Fibroblast of villous mesenchyme (primary cell): Measurements from ENCODE around the gene AK5. TPM values are rescaled to one million over a fixed set of nuclear protein-coding genes. Genes with fewer than 3 reads are reported as not detected.

ENCODE experiments used
- DNase-seq: peaks from one replicate; pipeline ENCODE4 v3.0.0-alpha.2; 2010; ENCODE audit warnings: low read depth
- H3K4me3 ChIP-seq: 2 replicates; pipeline ENCODE4 v1.5.1; 2011; ENCODE audit warnings: low read depth, mild to moderate bottlenecking, low read length
- total RNA-seq: library from RNA; depleted of rRNA; stranded (reverse); fragments of >200 nt; gene quantifications from 2 replicates; pipeline ENCODE4 v1.2.3, GENCODE V29; 2012
- TF ChIP-seq, protein P1 (sequence below): IDR thresholded peaks from 2 replicates; pipeline ENCODE4 v1.5.1; 2012; ENCODE audit warnings: low read depth, mild to moderate bottlenecking, low read length; ENCODE audit not compliant: insufficient read depth

Gene AK5
- total RNA-seq, 1 donor, result 123 TPM

DNA sequence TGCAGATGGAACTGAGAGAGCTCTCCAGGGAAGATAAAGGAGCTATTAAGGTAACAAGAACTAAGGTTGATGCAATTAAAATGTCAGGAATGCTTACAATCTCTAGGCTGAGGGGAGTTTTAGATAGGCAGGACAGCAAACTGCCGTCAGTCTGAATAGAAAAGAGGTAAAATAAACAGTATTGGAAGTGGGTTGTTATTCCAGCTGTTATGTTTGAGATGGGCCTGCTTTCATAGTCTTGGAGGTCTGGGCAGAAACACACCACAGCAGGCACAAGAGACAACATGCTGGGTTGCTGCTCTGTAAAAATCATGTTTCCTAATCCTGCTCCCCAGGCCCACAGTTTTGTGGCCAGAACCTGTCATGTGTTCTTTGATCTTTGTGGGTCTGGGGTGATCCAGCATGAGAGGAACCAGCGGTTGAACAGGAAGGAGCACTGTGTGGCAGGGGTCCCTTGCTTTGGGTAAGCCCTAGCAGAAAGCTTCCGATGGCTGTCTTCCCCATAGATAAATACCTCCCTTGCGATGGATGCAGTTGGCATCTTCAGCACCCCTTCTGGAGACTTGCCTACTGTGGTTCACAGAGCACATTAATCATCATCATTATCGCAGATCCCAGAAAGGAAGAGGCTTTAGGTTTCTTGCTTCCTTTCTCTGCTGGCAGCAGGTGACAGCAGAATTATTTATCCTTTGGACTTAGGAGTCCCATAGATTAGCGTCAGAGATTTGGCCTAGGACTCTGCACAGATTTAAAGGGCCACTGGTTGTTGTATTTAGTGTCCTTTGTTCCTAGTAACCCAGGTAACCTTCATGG lies 97.1 kb downstream of the AK5 start:
- no peak for DNase-seq
- H3K4me3 ChIP-seq, result no peak overlapping the region
- TF ChIP-seq, protein P1, sequence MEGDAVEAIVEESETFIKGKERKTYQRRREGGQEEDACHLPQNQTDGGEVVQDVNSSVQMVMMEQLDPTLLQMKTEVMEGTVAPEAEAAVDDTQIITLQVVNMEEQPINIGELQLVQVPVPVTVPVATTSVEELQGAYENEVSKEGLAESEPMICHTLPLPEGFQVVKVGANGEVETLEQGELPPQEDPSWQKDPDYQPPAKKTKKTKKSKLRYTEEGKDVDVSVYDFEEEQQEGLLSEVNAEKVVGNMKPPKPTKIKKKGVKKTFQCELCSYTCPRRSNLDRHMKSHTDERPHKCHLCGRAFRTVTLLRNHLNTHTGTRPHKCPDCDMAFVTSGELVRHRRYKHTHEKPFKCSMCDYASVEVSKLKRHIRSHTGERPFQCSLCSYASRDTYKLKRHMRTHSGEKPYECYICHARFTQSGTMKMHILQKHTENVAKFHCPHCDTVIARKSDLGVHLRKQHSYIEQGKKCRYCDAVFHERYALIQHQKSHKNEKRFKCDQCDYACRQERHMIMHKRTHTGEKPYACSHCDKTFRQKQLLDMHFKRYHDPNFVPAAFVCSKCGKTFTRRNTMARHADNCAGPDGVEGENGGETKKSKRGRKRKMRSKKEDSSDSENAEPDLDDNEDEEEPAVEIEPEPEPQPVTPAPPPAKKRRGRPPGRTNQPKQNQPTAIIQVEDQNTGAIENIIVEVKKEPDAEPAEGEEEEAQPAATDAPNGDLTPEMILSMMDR, result no peak

DNA sequence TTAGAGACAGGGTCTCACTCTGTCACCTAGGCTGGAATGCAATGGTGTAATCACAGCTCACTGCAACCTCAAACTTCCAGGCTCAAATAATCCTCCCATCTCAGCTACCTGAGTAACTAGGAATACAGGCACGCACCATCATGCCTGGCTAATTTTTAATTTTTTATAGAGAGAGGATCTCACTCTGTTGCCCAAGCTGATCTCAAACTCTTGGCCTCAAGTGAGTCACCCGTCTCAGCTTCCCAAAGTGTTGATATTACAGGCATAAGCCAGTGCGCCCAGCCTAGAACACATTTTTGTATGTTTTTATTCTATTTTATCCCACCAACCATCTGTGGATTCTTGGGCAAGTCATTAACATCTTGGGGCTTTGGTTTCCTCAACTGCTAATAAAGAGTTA lies 100.5 kb downstream of the AK5 start:
- TF ChIP-seq, protein P1, result no peak
- no peak overlapping the region for H3K4me3 ChIP-seq
- no peak for DNase-seq

DNA sequence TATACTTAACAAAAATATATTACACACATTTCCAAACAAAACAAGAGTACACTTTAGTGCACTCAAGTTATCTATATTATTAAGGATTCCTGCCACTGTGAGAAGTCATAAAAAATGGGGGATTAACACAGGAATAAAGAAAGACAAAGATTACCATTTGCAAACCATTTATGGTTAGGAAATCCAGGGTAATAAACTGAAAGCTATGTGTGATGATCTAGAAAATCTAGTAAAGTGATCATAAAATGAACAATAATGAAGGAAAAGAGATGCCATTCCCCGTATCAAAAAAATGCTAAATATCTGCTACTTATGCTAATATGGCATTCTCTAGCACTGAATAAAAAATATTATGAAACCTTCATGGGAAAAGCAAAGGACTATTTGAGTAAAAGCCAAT lies 101.4 kb downstream of the AK5 start:
- TF ChIP-seq, protein P1, result no peak

DNA sequence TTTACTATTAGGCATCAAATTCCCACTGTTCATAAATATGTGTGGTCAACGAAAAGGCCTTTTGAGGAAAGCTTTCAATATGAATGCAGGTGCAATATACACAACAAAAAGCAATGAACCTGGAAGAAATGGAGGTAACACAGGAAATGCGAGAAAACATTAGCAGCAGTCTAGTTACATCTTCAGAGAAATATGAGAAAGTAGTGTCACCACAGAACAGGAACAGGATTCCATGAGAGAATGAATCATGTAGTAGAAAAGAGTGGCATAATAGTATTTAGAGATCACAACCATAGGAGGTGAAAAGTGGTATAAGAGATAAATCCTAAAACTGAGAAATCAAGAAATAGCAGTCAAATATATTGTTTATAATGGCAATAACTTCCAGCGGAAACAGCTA lies 103.7 kb downstream of the AK5 start:
- TF ChIP-seq, protein P1, result no peak
- no peak for DNase-seq

More for the DNA sequence above, 101.4 kb downstream of the AK5 start:
- no peak for DNase-seq
- H3K4me3 ChIP-seq, result no peak overlapping the region

DNA sequence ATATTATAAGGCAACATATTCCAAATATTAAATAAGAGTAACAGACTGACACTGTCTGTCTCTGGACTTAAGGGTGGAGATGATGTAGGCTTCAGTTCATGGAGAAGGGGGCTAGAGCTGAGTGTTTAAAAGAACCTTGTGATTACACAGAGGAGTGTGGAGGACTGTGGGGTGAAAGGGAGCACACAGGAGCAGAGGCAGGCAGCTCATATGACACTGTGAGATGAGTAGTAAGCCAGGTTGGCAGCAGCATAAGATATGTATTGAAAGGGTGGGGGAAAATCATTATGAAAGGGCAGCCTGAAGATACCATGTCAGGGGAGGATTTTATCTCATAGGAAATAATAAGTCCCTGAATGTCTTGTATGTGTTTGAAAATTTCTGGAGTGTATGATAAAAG lies 104.5 kb downstream of the AK5 start:
- H3K4me3 ChIP-seq, result no peak overlapping the region
- DNase-seq, result no peak
- TF ChIP-seq, protein P1, result no peak

More for the DNA sequence above, 103.7 kb downstream of the AK5 start:
- H3K4me3 ChIP-seq, result no peak overlapping the region

DNA sequence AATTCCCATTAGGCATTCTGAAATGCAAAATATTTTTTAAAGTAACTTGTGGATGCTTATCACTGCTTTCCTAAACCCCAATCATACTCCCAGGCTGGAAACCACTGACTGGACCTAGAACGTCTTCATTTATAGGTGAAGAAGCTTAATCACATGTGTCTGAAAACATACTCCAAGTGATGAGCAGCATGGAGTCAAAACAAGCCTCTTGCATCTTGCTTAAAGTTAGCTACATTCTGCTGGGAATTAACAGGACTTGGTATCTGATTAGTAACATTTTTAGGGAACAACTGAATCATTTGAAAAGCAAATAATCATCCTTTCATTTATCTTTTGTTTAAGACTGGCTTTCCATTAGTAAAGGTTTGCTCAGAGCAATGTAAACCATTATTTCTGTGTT lies 105.7 kb downstream of the AK5 start:
- TF ChIP-seq, protein P1, result no peak
- no peak for DNase-seq
- no peak overlapping the region for H3K4me3 ChIP-seq
